Lung (tissue), 12 donors: Measurements from ENCODE around the gene TSBP1. TPM values are rescaled to one million over a fixed set of nuclear protein-coding genes. Genes with fewer than 3 reads are reported as not detected.
A peak's percentile ranks its signal among the peaks of the same experiment; 100 is the strongest.

Source experiments
- ATAC-seq: fragments of 200-7000 bp; cut with Tn5 transposase; one replicate; pipeline ENCODE4 v1.9.1; 2020; ENCODE audit warnings: moderate number of reproducible peaks; ENCODE audit not compliant: insufficient read depth, low FRiP score
- DNase-seq, 3 donors: peaks; one replicate each; pipeline ENCODE4 v3.0.0-alpha.2; 2013 to 2017
- H3K27ac ChIP-seq, 2 donors: one replicate each; pipeline ENCODE4 v1.5.1; 2013; ENCODE audit warnings: mild to moderate bottlenecking in 2 of 2, moderate library complexity in 2 of 2, control low read depth in 1 of 2, inconsistent platforms in 1 of 2, low read depth in 1 of 2, low read length in 1 of 2
- H3K27me3 ChIP-seq, 3 donors: one replicate each; pipeline ENCODE4 v1.5.1; 2013; ENCODE audit warnings: low read length in 2 of 3; ENCODE audit not compliant: control insufficient read depth in 3 of 3, insufficient read depth in 3 of 3
- H3K36me3 ChIP-seq, 4 donors: one replicate each; pipeline ENCODE4 v1.5.1; 2013; ENCODE audit warnings: low read length in 4 of 4, mild to moderate bottlenecking in 1 of 4, moderate library complexity in 1 of 4; ENCODE audit not compliant: control insufficient read depth in 4 of 4, insufficient read depth in 4 of 4
- H3K4me1 ChIP-seq, 5 donors: one replicate each; pipeline ENCODE4 v1.5.1; 2013; ENCODE audit warnings: low read length in 5 of 5, mild to moderate bottlenecking in 2 of 5, moderate library complexity in 1 of 5; ENCODE audit not compliant: control insufficient read depth in 5 of 5, insufficient read depth in 5 of 5
- H3K4me3 ChIP-seq: one replicate; pipeline ENCODE4 v1.5.1; 2013; ENCODE audit warnings: mild to moderate bottlenecking, control low read depth, moderate library complexity
- H3K9ac ChIP-seq, 2 donors: one replicate each; pipeline ENCODE4 v1.5.1; 2013; ENCODE audit warnings: low read length in 2 of 2, control low read depth in 1 of 2; ENCODE audit not compliant: insufficient read depth in 1 of 2
- H3K9me3 ChIP-seq, 4 donors: one replicate each; pipeline ENCODE4 v1.5.1; 2013; ENCODE audit warnings: low read length in 3 of 4, mild to moderate bottlenecking in 1 of 4, moderate library complexity in 1 of 4; ENCODE audit not compliant: control insufficient read depth in 4 of 4, insufficient read depth in 3 of 4
- WGBS, 2 donors: extraction: QIAGEN DNeasy Blood & Tissue Kit; methylation state at CpG; one replicate each; pipeline ENCODE4 v1.1.7; 2013; 5-methylcytosine and 5-hydroxymethylcytosine counted together
- polyA plus RNA-seq, 2 donors: library from polyadenylated mRNA; stranded (reverse); fragments of 200-250 nt; gene quantifications; one replicate each; pipeline ENCODE4 v1.2.1, GENCODE V29; 2013
- total RNA-seq, 2 donors: library from RNA; depleted of rRNA in 1 of 2; stranded (reverse); fragments of >200 nt in 1 of 2; gene quantifications; one replicate each; pipeline ENCODE4 v1.2.1, GENCODE V29; 2014 to 2021
- TF ChIP-seq, protein P1 (sequence below): IDR thresholded peaks from 2 replicates; pipeline ENCODE4 v1.5.1; 2012; ENCODE audit warnings: mild to moderate bottlenecking; ENCODE audit errors: control extremely low read depth, extremely low read depth
- donor health status: control.
- donor health status: control.
- donor health status: Bipolar disorder and iron deficiency.
- donor health status: healthy.
- donor health status: DM: yes; HTN: yes; CAD: no.

The TSBP1 gene
- total and polyA plus RNA-seq, 4 donors, result not detected

DNA sequence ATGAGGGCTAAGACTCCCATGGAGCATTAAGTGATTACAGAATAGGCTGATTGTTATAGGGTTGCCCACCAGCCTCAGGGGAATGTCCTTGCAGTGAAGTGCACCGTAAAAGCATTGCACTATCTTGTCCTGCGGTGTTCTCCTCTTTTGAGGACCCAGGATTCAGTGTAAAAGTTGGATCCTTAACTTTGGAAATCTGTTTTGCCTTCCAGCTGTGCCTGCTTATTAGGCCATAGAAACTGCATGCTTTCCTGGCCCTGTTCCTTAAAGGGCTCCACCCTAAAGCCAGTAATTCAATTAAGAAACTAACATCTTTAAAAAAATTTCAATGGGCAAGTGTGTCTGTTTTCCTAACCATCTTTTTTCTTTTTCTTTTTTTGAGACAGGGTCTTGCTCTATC lies 122.4 kb downstream of the TSBP1 start:
- 95% methylated on average over 2 of the region's 2 CpGs for WGBS, 2 donors
- TF ChIP-seq, protein P1, sequence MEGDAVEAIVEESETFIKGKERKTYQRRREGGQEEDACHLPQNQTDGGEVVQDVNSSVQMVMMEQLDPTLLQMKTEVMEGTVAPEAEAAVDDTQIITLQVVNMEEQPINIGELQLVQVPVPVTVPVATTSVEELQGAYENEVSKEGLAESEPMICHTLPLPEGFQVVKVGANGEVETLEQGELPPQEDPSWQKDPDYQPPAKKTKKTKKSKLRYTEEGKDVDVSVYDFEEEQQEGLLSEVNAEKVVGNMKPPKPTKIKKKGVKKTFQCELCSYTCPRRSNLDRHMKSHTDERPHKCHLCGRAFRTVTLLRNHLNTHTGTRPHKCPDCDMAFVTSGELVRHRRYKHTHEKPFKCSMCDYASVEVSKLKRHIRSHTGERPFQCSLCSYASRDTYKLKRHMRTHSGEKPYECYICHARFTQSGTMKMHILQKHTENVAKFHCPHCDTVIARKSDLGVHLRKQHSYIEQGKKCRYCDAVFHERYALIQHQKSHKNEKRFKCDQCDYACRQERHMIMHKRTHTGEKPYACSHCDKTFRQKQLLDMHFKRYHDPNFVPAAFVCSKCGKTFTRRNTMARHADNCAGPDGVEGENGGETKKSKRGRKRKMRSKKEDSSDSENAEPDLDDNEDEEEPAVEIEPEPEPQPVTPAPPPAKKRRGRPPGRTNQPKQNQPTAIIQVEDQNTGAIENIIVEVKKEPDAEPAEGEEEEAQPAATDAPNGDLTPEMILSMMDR, result no peak
- Histone ChIP-seq H3K9me3 (no peaks in the 10 kb centered on the region), H3K27ac (no peak overlapping the region), H3K4me3 (no peak overlapping the region), H3K36me3 (no peaks in the 10 kb centered on the region), H3K27me3 (no peaks in the 10 kb centered on the region), H3K4me1 (no peaks in the 10 kb centered on the region), H3K9ac (no peak overlapping the region)
- DNase-seq (no peak), ATAC-seq (no peak)

DNA sequence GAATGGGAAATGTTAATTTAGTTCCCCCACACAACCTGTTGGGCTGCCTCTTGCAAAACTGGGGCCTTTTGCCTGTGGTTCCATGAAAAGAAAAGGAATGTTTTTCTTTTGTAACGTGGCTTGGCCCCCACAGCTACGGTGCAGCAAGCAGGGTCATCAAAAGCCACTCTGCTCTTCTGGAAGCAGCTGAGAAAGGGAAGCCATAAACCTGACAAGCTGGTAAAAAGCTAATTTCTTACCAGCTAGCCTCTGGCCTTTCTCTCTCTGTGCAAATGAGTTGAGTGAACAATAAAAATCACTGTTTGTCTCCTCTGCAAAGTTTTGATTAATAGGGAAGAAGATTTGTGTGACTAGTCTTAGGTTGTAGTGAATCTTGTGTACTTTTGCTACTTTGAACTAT lies 124.3 kb downstream of the TSBP1 start:
- no peak overlapping the region for H3K4me3 ChIP-seq
- DNase-seq (no peak), ATAC-seq (no peak)
- H3K4me1 ChIP-seq, result peaks cover 0 to 2% (median 0%) of the 10 kb centered on the region in 5 donors
- TF ChIP-seq, protein P1, result no peak
- H3K9ac ChIP-seq, result no peak overlapping the region
- no peaks in the 10 kb centered on the region for H3K36me3 ChIP-seq
- H3K27me3 ChIP-seq, result peaks cover 0 to 2% (median 0%) of the 10 kb centered on the region in 3 donors
- WGBS, 2 donors, result 53 to 70% methylated on average over 2 of the region's 2 CpGs
- H3K27ac ChIP-seq, result no peak overlapping the region
- H3K9me3 ChIP-seq, result no peaks in the 10 kb centered on the region

DNA sequence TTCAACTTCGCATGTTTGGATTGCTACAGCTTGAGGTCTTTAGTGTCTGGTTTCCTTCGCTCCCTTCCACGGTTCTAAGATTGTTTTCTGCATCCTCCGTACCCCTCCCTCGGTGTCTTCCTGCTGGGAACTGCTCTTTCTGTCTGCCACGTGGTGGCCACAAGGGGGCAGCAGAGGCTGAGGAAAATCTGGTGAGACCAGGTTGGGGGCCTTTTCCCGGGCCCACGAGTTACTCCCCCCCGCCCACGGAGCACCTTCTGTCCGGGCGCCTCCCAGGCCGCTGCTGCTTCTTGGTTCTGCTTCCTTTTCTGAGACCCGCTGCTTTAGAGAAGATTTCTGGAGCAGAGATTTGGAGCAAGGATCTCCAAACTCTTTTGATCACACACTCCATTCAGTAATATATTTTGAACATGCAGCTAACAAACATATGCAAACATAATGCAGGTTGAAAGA lies 126.7 kb downstream of the TSBP1 start:
- no peaks in the 10 kb centered on the region for H3K36me3 ChIP-seq
- ATAC-seq, result peak; percentile 79
- H3K9ac ChIP-seq, result no peak overlapping the region
- peaks cover 0 to 2% (median 0%) of the 10 kb centered on the region in 5 donors for H3K4me1 ChIP-seq
- DNase-seq, result peak; percentile 82 to 89 (median 83)
- H3K4me3 ChIP-seq, result no peak overlapping the region
- H3K27me3 ChIP-seq, result peaks cover 0 to 5% (median 0%) of the 10 kb centered on the region in 3 donors
- peak overlapping the region in 1 of 2 donors; percentile 46 for H3K27ac ChIP-seq
- no peaks in the 10 kb centered on the region for H3K9me3 ChIP-seq
- WGBS, 2 donors, result 0 to 1% methylated on average over 14 of the region's 14 CpGs
- TF ChIP-seq, protein P1, result peak; percentile 87

DNA sequence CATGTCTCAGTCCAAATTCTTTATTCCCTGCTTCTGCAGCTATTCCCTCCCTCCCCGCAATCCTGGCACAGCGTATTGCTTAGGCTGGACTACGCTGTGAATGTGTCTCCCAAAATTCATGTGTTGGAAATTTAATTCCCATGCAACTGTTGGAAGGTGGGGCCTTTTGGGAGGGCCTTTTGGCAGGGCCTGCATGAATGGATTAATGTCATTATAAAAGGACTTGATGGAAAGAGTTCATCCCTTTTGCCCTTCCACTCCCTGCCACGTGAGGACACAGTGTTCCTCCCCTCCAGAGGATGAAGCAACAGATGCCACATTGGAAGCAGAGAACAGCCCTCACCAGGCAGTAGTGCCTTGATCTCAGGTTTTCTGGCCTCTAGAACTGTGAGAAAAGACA lies 127.4 kb downstream of the TSBP1 start:
- H3K27me3 ChIP-seq, result peaks cover 0 to 5% (median 0%) of the 10 kb centered on the region in 3 donors
- peaks cover 0 to 2% (median 0%) of the 10 kb centered on the region in 5 donors for H3K4me1 ChIP-seq
- H3K27ac ChIP-seq, result peak overlapping the region in 1 of 2 donors; percentile 12
- 74 to 76% methylated on average over 4 of the region's 4 CpGs for WGBS, 2 donors
- no peaks in the 10 kb centered on the region for H3K36me3 ChIP-seq
- TF ChIP-seq, protein P1, result no peak
- no peak for ATAC-seq
- no peak overlapping the region for H3K4me3 ChIP-seq
- no peak for DNase-seq
- no peak overlapping the region for H3K9ac ChIP-seq
- no peaks in the 10 kb centered on the region for H3K9me3 ChIP-seq
